ENCODE data around the gene R3HDM2. TPM values are rescaled to one million over a fixed set of nuclear protein-coding genes. Genes with fewer than 3 reads are reported as not detected.

Gene R3HDM2
- total and polyA plus RNA-seq, 2 of the 13 experiments (the other 11 are each of a cell fraction or from before 2014, with no cell fraction given), result 11.1 to 23.5 TPM

DNA sequence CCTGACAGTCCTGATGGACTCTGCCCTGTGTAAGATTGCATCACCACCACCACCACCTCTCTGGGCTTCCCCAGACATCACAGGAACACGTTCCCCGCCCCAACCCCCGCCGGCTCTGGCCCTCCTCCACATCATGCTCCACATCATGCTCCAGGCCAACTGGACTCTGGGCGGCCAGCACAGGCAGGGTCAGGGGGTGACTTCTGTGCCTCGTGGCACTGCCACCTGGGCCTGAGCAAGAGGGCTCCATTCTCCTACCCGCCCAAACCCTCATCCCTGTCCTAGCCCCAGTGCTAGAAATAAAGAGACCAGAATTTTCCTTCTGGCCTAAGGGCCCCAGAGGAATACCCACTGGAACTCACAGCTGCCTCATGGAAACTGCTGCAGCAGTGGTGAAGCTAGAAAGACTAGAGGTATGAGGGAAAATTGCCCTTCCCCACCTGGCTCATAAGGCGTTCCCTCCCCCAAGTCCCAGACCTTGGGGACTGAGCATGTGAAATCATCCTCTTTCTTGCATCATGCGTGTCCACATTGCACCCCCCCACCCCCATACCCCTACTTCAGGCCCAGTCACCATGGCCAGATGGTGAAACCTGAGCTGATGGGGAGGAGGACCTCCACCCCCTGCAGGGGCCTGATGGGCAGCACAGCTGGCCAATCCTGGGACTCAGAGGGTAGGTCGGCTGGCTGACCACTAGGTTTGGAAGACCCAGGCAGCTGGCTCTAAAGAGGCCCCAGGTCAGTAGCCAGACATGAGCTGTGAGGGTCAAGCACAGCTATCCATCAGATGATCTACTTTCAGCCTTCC is 23.9 kb upstream of the R3HDM2 start, which contains the start of gene INHBE (continued):
- TF ChIP-seq ZSCAN29 (CRISPR knock-in tag; conservative IDR thresholded peaks at IDR 0.05), result 0 out of 2 replicates have a peak, but pooled peaks have one; percentile 39
- no peak; the same call in 1 of the 2 replicates for TF ChIP-seq FOXK1 (CRISPR knock-in tag; IDR thresholded peaks at IDR 0.05; ENCODE audit: borderline replicate concordance, low read depth)
- TF ChIP-seq, protein P1, sequence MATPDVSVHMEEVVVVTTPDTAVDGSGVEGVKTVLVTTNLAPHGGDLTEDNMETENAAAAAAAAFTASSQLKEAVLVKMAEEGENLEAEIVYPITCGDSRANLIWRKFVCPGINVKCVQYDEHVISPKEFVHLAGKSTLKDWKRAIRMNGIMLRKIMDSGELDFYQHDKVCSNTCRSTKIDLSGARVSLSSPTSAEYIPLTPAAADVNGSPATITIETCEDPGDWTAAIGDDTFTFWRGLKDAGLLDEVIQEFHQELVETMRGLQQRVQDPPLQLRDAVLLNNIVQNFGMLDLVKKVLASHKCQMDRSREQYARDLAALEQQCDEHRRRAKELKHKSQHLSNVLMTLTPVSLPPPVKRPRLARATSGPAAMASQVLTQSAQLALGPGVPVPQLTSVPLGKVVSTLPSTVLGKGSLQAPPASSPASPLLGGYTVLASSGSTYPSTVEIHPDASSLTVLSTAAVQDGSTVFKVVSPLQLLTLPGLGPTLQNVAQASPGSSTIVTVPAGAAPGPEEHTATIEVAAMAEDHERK (CRISPR knock-in tag; IDR thresholded peaks at IDR 0.05; ENCODE audit: low read depth), result no peak
- TF ChIP-seq, protein P2, sequence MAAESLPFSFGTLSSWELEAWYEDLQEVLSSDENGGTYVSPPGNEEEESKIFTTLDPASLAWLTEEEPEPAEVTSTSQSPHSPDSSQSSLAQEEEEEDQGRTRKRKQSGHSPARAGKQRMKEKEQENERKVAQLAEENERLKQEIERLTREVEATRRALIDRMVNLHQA (CRISPR knock-in tag; IDR thresholded peaks at IDR 0.05), result no peak
- TF ChIP-seq SIX1 (CRISPR knock-in tag; IDR thresholded peaks at IDR 0.05; ENCODE audit: borderline replicate concordance), result peak; percentile 94
- TF ChIP-seq ZNF556 (CRISPR knock-in tag; IDR thresholded peaks at IDR 0.05; ENCODE audit: borderline replicate concordance), result peak; percentile 80; the same call in 1 of the 2 replicates
- TF ChIP-seq, protein P3, sequence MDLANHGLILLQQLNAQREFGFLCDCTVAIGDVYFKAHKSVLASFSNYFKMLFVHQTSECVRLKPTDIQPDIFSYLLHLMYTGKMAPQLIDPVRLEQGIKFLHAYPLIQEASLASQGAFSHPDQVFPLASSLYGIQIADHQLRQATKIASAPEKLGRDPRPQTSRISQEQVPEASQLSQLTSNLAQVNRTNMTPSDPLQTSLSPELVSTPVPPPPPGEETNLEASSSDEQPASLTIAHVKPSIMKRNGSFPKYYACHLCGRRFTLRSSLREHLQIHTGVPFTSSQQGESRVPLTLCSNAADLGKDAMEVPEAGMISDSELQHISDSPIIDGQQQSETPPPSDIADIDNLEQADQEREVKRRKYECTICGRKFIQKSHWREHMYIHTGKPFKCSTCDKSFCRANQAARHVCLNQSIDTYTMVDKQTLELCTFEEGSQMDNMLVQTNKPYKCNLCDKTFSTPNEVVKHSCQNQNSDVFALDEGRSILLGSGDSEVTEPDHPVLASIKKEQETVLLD (CRISPR knock-in tag; IDR thresholded peaks at IDR 0.05; ENCODE audit: low read depth), result peak; percentile 70
- TF ChIP-seq SMYD3 (CRISPR knock-in tag; IDR thresholded peaks at IDR 0.05), result no peak
- TF ChIP-seq, protein P4, sequence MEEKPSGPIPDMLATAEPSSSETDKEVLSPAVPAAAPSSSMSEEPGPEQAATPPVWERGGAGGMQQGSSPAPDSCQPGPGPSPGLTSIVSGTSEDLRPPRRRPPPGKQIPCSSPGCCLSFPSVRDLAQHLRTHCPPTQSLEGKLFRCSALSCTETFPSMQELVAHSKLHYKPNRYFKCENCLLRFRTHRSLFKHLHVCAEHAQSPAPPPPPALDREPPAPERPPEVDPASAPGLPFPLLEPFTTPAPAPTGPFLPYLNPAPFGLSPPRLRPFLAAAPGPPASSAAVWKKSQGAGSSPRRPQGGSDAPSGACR (CRISPR knock-in tag; IDR thresholded peaks at IDR 0.05), result peak; percentile 83; the same call in 1 of the 2 replicates
- TF ChIP-seq, protein P5, sequence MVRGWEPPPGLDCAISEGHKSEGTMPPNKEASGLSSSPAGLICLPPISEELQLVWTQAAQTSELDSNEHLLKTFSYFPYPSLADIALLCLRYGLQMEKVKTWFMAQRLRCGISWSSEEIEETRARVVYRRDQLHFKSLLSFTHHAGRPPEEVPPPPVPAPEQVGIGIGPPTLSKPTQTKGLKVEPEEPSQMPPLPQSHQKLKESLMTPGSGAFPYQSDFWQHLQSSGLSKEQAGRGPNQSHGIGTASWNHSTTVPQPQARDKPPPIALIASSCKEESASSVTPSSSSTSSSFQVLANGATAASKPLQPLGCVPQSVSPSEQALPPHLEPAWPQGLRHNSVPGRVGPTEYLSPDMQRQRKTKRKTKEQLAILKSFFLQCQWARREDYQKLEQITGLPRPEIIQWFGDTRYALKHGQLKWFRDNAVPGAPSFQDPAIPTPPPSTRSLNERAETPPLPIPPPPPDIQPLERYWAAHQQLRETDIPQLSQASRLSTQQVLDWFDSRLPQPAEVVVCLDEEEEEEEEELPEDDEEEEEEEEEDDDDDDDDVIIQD (CRISPR knock-in tag; IDR thresholded peaks at IDR 0.05; ENCODE audit: low read depth), result peak; percentile 48; the same call in 1 of the 2 replicates
- TF ChIP-seq NONO (IDR thresholded peaks at IDR 0.05), result no peak
- TF ChIP-seq NONO (CRISPR knock-in tag; conservative IDR thresholded peaks at IDR 0.05), result peak; percentile 97
- TF ChIP-seq, protein P6, sequence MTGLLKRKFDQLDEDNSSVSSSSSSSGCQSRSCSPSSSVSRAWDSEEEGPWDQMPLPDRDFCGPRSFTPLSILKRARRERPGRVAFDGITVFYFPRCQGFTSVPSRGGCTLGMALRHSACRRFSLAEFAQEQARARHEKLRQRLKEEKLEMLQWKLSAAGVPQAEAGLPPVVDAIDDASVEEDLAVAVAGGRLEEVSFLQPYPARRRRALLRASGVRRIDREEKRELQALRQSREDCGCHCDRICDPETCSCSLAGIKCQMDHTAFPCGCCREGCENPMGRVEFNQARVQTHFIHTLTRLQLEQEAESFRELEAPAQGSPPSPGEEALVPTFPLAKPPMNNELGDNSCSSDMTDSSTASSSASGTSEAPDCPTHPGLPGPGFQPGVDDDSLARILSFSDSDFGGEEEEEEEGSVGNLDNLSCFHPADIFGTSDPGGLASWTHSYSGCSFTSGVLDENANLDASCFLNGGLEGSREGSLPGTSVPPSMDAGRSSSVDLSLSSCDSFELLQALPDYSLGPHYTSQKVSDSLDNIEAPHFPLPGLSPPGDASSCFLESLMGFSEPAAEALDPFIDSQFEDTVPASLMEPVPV (CRISPR knock-in tag; IDR thresholded peaks at IDR 0.05), result peak; percentile 87
- peak; percentile 39; the same call in 1 of the 2 replicates for TF ChIP-seq HOXA5 (CRISPR knock-in tag; IDR thresholded peaks at IDR 0.05)
- TF ChIP-seq, protein P7, sequence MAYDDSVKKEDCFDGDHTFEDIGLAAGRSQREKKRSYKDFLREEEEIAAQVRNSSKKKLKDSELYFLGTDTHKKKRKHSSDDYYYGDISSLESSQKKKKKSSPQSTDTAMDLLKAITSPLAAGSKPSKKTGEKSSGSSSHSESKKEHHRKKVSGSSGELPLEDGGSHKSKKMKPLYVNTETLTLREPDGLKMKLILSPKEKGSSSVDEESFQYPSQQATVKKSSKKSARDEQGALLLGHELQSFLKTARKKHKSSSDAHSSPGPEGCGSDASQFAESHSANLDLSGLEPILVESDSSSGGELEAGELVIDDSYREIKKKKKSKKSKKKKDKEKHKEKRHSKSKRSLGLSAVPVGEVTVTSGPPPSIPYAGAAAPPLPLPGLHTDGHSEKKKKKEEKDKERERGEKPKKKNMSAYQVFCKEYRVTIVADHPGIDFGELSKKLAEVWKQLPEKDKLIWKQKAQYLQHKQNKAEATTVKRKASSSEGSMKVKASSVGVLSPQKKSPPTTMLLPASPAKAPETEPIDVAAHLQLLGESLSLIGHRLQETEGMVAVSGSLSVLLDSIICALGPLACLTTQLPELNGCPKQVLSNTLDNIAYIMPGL (CRISPR knock-in tag; IDR thresholded peaks at IDR 0.05; ENCODE audit: borderline replicate concordance in 1 of 2, low read depth in 1 of 2), result peak; percentile 39 to 76; a peak in 3 of 4 replicates
- TF ChIP-seq FOXJ3 (CRISPR knock-in tag; IDR thresholded peaks at IDR 0.05; ENCODE audit: borderline replicate concordance), result no peak
- TF ChIP-seq HNF4G (IDR thresholded peaks at IDR 0.05; ENCODE audit: borderline replicate concordance, low read depth, low read length), result peak; percentile 98
- TF ChIP-seq HNF4G (CRISPR knock-in tag; IDR thresholded peaks at IDR 0.05; ENCODE audit: borderline replicate concordance, low read depth), result peak; percentile 98
